Measurements from ENCODE around the gene RAI1. TPM values are rescaled to one million over a fixed set of nuclear protein-coding genes. Genes with fewer than 3 reads are reported as not detected.
A peak's percentile ranks its signal among the peaks of the same experiment; 100 is the strongest.

The RAI1 gene
- total and polyA plus RNA-seq, 2 of the 13 experiments (the other 11 are each of a cell fraction or from before 2014, with no cell fraction given) = 3.4 to 5.2 TPM

- TF ChIP-seq, protein P1, sequence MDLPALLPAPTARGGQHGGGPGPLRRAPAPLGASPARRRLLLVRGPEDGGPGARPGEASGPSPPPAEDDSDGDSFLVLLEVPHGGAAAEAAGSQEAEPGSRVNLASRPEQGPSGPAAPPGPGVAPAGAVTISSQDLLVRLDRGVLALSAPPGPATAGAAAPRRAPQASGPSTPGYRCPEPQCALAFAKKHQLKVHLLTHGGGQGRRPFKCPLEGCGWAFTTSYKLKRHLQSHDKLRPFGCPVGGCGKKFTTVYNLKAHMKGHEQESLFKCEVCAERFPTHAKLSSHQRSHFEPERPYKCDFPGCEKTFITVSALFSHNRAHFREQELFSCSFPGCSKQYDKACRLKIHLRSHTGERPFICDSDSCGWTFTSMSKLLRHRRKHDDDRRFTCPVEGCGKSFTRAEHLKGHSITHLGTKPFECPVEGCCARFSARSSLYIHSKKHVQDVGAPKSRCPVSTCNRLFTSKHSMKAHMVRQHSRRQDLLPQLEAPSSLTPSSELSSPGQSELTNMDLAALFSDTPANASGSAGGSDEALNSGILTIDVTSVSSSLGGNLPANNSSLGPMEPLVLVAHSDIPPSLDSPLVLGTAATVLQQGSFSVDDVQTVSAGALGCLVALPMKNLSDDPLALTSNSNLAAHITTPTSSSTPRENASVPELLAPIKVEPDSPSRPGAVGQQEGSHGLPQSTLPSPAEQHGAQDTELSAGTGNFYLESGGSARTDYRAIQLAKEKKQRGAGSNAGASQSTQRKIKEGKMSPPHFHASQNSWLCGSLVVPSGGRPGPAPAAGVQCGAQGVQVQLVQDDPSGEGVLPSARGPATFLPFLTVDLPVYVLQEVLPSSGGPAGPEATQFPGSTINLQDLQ (CRISPR knock-in tag; IDR thresholded peaks at IDR 0.05) = 0 out of 2 replicates have a peak, but pooled peaks have one; percentile 54
- TF ChIP-seq SALL1 (CRISPR knock-in tag; IDR thresholded peaks at IDR 0.05) (peak; percentile 36; the same call in 1 of the 2 replicates), ZNF574 (CRISPR knock-in tag; IDR thresholded peaks at IDR 0.05) (peak; percentile 36; the same call in 1 of the 2 replicates), ZBTB2 (CRISPR knock-in tag; IDR thresholded peaks at IDR 0.05; ENCODE audit: low read depth) (peak; percentile 97), GABPA (IDR thresholded peaks at IDR 0.05; ENCODE audit: low read depth, low read length) (no peak), GABPA (CRISPR knock-in tag; IDR thresholded peaks at IDR 0.05; ENCODE audit: low read depth) (no peak), DDIT3 (CRISPR knock-in tag; IDR thresholded peaks at IDR 0.05) (no peak)
These were observed 102.0 kb downstream of the RAI1 start (continued) for GRCh38 chr17:17783116-17783824.

Measured in HepG2 (cell line).